Panc1 (cell line): ENCODE measurements around the gene CACNA1B.

Experiments
- POLR2AphosphoS5 ChIP-seq: IDR thresholded peaks from 2 replicates; pipeline ENCODE4 v1.6.1; 2012; ENCODE audit warnings: mild to moderate bottlenecking, low read depth, low read length, moderate library complexity
- SIN3A ChIP-seq: IDR thresholded peaks from 2 replicates; pipeline ENCODE4 v1.6.1; 2012; ENCODE audit warnings: low read depth, mild to moderate bottlenecking, low read length, moderate library complexity, borderline replicate concordance; ENCODE audit not compliant: insufficient read depth
- TCF7L2 ChIP-seq: IDR thresholded peaks from 2 replicates; pipeline ENCODE4 v1.6.1; 2011; ENCODE audit warnings: mild to moderate bottlenecking, low read depth, low read length, inconsistent platforms
- TF ChIP-seq, protein P1 (sequence below): fragments of 450-650 bp; IDR thresholded peaks from 2 replicates; pipeline ENCODE4 v1.5.1; 2017; ENCODE audit warnings: mild to moderate bottlenecking
- TF ChIP-seq, protein P2 (sequence below), 2 experiments: IDR thresholded peaks; 2 replicates each; pipeline ENCODE4 v1.6.1; 2011 to 2012; ENCODE audit warnings: low read depth in 2 of 2, control low read depth in 1 of 2, low read length in 1 of 2, mild to moderate bottlenecking in 1 of 2, moderate library complexity in 1 of 2; ENCODE audit not compliant: insufficient read depth in 1 of 2

- TF ChIP-seq, protein P1, sequence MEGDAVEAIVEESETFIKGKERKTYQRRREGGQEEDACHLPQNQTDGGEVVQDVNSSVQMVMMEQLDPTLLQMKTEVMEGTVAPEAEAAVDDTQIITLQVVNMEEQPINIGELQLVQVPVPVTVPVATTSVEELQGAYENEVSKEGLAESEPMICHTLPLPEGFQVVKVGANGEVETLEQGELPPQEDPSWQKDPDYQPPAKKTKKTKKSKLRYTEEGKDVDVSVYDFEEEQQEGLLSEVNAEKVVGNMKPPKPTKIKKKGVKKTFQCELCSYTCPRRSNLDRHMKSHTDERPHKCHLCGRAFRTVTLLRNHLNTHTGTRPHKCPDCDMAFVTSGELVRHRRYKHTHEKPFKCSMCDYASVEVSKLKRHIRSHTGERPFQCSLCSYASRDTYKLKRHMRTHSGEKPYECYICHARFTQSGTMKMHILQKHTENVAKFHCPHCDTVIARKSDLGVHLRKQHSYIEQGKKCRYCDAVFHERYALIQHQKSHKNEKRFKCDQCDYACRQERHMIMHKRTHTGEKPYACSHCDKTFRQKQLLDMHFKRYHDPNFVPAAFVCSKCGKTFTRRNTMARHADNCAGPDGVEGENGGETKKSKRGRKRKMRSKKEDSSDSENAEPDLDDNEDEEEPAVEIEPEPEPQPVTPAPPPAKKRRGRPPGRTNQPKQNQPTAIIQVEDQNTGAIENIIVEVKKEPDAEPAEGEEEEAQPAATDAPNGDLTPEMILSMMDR, result no peak
- TF ChIP-seq TCF7L2 (no peak), POLR2AphosphoS5 (no peak), SIN3A (no peak)
- TF ChIP-seq, protein P2, sequence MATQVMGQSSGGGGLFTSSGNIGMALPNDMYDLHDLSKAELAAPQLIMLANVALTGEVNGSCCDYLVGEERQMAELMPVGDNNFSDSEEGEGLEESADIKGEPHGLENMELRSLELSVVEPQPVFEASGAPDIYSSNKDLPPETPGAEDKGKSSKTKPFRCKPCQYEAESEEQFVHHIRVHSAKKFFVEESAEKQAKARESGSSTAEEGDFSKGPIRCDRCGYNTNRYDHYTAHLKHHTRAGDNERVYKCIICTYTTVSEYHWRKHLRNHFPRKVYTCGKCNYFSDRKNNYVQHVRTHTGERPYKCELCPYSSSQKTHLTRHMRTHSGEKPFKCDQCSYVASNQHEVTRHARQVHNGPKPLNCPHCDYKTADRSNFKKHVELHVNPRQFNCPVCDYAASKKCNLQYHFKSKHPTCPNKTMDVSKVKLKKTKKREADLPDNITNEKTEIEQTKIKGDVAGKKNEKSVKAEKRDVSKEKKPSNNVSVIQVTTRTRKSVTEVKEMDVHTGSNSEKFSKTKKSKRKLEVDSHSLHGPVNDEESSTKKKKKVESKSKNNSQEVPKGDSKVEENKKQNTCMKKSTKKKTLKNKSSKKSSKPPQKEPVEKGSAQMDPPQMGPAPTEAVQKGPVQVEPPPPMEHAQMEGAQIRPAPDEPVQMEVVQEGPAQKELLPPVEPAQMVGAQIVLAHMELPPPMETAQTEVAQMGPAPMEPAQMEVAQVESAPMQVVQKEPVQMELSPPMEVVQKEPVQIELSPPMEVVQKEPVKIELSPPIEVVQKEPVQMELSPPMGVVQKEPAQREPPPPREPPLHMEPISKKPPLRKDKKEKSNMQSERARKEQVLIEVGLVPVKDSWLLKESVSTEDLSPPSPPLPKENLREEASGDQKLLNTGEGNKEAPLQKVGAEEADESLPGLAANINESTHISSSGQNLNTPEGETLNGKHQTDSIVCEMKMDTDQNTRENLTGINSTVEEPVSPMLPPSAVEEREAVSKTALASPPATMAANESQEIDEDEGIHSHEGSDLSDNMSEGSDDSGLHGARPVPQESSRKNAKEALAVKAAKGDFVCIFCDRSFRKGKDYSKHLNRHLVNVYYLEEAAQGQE (IDR thresholded peaks at IDR 0.05; ENCODE audit: insufficient read depth in 1 of 2, low read depth in 2 of 2, low read length in 1 of 2), result no peak
Measured at GRCh38 chr9:137978262-137978714, 100.7 kb downstream of the CACNA1B start.
